Activated CD4-positive, alpha-beta T cell treated with anti-CD3 and anti-CD28 coated beads, Interleukin-10, Interleukin-2, amounts not matched to agents 100 ng/mL and 50 ng/mL, durations not matched to agents 16 hours and 8 hours (primary cell): ENCODE measurements around the gene RESP18.
"Not testable (repeated sequence)": the region's sequence is repeated elsewhere in the genome, so short reads cannot be mapped to it uniquely, and the experiment has no call there.

Experiments
- DNase-seq: peaks from one replicate; pipeline ENCODE4 v3.0.0-alpha.2; 2020

The RESP18 gene

DNA sequence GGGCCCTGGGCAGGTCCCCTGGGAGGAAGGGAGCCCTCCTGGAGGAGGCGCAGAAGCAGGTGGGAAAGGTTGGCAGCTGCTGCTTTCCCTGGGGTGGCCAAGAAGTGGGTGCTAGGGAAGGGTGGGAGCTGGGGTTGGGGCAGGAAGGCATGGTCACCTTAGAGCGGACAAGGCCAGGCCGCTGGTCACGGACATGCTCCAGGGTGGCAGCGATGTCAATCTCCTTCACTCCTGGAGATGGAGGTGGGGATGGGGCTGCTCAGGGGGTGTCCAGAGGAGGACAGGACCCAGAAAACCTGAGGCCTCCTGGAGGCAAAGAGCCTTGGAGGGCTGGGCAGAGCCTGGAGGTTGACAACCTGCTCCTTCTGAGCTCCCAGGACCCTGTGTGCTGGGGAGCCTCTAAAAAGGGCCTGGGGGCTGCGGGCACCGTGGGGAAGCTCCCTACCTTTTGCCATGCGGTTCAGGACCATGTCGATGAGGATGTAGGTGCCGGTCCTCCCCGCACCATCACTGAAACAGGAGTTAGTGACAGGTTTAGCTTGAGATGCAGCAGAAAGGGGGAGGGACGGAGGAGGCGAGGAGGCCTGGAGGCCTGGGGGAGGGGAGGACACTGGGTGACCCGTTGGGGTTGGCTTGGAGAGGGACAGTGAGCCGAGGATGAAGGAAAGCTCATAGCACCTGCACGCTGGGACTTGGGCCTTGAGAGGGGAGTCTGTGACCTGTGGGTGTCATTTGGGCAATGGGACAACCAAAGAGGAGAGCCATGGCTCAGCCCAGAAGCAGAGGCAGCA, 42.0 kb downstream of the RESP18 start:
- DNase-seq, result no peak

DNA sequence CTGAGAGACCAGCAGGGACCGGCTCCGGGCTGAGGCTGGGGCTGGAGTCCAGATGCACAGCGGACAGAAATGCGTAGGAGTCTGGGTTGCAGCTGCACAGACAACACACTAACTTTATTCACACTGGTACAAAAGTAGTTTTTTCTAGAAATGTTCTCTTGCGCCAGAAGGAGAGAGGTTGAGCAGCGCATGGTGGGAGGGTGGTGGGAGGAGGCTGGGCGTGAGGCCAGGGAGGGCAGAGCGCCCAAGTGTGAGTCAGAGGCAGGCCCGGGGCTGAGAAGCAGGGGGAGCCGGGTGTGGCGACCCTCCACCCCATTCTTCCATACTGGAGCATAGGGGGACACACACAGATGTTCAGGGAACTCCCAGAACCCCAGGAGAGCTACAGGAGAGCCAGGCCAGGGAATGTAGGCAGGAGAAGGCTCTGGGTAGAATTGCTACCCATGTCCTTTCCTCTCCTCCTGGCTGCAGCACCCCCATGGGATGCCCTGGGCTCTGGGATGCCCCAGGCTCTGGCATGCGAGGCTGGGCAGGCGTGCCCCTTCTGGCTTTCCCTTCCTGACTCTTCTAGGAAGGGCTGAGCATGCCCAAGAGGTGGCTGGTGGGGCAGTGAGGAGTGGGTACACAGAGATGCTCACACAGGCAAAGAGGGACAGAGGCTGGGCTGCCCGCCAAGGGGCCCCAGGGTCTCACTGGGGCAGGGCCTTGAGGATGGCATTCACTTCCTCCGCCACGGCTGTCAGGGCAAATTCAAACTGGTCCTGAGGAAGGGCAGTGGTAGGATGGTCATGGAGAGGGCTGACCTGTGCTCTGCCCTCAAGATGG, 42.8 kb downstream of the RESP18 start:
- no peak for DNase-seq

DNA sequence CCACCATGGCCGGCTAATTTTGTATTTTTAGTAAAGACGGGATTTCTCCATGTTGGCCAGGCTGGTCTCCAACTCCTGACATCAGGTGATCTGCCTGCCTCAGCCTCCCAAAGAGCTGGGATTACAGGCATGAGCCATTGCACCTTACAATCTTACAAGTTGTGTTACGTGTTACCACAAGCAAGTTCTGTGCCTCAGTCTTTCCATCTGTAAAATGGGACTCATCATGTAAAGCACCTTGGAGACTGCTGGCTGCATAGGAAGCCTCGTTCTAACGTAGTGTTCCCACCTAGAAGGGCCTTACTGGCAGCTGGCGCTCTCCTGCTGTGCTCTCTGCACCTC, 43.4 kb downstream of the RESP18 start:
- DNase-seq, result no peak

DNA sequence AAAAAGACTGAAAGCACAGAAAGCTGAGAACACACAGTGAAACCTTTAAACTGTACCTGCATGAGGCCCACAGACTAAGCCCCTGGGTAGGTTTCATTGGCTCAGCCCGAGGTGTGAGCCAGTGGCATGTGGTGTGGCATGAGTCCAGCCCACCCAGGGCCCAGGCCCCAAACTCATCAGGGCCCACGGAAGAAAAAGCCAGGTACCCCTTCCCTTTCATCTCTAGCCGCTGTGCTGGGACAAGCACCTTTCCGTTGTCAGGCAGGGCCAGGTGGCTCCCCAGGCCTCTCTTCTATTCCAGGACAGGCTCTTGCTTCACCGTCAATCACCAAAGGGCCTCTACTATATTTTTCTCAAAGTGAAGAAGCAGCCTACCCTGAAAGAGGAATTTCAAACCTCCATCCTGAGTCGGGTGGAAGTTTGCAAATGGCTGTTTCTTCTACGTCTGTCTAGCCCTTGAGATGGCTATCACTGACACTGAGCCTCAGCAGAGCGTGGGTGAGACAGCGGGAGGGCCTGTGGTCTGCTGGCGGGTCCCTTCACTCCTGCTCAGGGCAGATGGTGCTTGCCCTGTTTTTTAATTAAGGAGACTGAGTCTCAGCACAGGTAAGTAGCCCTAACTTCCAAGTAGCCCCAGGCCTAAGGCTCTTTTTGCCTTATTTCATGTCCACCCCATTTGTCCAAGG, 44.8 kb downstream of the RESP18 start:
- no peak for DNase-seq

DNA sequence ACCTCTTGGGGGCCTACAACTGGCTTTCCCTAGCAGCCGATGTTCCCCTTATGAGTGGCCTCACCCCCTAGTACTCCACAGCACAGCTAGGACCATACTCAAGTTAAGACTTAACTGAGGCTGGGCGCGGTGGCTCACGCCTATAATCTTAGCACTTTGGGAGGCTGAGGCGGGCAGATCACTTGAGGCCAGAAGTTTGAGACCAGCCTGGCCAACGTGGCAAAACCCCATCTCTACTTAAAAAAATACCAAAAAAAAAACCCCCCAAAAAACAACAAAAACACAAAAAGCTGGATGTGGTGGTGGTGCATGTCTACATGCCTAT, 45.5 kb downstream of the RESP18 start:
- not testable (repeated sequence) for DNase-seq

DNA sequence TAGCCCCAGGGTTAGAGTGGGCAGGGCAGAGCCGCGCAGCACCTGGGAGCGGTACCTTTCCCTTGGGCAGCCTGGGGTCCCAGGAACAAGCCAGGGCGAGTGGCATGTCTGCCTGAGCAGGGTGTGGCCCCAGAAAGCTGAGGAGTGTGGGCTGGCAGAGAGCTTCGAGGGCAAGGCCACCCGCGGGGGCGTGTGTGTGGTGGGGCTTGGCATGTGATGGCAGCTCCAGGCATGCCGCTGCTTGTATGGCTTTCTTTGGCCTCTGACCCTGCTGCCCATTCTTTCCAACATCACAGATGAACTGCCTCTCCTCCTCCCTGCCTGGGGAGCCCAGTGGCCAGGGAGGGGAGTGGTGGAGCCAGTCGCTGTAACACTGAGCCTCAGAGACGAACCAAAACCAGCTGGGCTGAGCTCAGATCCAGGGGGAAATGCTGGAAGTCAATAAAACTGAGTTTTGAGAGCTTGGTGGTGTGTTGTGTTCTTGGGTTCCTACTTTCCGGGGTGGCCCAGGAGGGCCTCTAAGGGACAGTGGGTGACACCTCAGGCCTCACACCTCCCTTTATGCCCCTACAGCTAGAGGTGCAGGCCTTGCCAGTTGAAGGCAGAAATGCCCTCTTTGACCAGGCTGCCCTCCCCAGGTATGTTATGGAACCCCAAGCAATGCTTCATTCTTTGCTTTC, 46.0 kb downstream of the RESP18 start:
- no peak for DNase-seq

DNA sequence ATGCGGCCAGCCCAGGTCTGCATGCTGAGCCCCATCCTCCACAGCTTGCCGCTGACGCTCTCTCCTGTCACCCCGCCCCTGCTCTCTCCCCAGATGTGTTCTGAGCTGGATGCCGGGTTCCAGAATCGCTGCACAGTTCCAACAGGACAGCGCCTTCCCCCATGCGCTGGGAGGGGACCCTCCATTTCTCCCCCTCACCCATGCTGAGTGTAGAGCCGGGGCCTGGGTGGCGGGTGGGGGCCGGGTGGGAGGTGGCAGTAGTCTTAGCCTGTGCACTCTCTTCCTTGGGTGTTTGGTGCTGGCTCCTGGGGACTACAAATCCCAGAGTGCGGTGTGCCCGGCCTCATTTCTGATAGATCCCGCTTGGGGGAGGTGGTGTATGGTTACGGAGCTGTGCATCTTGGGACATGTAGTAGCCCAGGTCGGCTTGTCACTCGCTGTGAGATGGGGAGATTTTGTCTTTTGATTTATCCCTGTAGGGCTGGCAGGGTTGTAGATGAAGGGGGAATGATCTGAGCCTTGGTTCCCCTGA, 46.6 kb downstream of the RESP18 start:
- DNase-seq, result no peak

DNA sequence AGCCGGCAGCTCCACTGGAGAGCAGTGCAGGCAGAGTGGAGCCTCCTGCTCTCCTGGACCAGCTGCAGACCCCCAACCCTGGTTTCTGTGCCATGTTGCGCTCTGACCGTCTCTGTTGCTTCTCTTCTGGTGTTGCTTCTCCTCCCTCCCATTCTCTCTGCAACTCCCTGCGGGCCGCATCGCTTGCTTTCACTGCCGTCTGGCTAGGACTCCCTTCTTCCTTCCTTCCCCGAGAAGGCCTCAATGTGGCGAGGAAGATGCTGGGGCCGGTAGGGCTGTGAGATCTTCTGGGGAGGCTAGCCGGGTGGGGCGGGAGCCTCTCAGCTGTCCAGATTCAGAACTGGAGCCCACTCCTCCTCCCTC, 47.2 kb downstream of the RESP18 start:
- no peak for DNase-seq

DNA sequence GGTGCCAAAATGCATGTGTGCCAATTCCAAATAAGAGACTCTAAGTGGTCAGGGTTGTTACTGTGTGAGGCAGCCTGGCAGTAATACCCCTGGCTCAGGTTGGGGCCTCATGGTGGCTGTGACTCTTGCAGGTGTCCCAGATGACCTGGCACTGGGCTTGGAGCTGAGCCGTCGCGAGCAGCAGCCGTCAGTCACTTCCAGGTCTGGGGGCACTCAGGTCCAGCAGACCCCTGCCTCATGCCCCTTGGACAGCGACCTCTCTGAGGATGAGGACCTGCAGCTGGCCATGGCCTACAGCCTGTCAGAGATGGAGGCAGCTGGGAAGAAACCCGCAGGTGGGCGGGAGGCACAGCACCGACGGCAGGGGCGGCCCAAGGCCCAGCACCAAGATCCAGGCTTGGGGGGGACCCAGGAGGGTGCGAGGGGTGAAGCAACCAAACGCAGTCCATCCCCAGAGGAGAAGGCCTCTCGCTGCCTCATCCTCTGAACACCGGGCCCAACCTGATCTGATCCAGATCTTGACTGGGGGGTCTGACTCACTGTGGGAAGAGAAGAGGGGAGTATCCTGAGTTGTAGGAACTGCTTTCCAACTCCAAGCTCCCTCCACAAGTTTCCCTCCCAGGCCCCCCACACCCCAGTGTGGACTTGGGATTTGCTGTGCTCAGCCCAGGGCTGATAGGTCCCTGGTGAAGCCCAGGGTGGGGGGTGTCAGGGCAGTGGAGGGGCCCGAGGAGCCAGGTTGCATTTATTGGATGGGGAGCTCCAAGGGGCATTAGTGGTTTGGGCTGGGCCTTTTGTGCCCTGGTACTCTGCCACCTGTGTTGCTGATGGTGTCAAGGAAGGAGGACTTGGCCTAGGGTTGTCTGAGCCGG, 47.8 kb downstream of the RESP18 start:
- DNase-seq, result no peak

DNA sequence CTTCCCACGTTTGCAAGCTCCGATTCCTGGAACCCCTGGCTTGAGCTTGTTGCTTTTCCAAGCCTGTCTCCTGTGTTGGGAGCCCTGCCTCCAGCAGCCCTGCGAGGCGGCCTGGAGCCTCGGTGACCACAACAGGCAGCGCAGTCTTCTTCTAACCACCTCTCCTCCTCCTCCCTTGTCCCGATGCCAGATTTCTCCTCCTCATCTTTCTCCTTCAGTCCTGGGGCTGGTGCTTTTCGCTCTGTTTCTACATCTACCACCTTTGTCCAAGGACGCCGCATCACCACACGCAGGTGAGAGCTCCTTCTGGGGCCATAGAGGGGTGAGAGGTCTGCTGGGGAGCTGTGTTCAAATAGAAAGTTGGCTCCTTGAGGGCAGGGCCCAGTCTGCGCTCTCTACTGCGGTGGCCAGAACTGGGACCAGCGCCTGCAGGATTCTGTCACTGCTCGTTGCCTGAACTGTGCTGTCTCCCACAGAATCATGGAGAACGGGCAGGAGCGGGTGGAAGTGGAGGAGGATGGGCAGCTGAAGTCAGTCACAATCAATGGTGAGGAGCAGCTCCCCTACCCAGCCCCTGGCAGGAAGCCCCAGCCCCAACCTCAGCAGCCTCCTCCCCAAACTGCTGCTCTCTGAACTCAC, 49.5 kb downstream of the RESP18 start:
- DNase-seq, result no peak

DNA sequence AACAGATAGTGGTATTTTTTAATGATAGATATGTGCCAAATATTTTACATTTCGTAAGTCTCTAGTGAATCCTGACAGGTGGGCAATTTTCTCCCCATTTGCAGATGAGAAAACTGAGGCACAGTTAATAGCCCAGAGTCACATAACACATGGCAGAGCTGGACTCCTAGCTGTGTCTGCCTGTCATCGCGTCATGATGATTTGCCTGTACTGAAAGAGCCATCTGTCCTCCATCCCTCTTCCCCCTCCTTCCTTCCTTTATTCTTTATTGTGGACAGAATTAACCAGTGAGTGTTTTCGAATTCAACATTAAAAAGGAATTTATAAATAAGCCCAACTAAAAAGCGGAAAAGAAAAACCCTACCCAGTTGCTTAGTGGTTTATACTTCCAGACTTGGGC, 50.2 kb downstream of the RESP18 start:
- no peak for DNase-seq

DNA sequence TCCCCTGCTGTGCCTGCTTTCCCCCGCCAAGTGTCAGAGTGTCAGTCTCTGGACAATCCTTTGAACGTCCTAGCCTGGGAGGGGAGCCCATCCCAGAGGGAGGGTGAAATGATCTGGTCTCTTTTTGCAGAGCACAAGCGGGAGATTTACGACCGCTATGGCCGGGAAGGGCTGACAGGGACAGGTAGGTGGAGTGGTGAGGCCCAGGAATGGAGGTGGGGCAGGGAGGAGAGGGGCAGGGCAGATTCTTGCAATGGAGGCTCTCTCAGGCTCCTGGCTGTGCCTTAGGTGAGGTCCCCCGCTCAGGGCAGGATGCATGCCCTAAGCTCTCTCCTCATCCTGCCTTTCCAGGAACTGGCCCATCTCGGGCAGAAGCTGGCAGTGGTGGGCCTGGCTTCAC, 51.0 kb downstream of the RESP18 start:
- DNase-seq, result no peak

DNA sequence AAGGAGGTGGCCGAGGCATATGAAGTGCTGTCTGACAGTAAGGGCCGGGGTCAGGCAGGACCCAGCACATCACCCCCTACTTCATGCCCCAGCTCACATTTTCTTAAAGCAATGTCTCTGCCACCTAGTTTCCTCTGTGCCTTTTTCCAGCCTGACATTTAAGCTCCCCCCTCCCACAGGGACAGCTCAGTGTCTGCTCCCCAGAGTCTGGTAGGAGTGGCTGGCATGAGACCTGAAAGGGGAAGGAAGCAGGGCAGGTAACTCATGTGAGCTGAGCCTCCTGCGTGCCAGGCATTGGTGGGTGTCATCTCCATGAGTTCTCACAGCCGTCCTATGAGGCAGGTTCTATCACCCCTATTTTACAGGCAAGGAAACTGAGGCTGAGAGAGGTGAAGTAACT, 51.9 kb downstream of the RESP18 start:
- no peak for DNase-seq

DNA sequence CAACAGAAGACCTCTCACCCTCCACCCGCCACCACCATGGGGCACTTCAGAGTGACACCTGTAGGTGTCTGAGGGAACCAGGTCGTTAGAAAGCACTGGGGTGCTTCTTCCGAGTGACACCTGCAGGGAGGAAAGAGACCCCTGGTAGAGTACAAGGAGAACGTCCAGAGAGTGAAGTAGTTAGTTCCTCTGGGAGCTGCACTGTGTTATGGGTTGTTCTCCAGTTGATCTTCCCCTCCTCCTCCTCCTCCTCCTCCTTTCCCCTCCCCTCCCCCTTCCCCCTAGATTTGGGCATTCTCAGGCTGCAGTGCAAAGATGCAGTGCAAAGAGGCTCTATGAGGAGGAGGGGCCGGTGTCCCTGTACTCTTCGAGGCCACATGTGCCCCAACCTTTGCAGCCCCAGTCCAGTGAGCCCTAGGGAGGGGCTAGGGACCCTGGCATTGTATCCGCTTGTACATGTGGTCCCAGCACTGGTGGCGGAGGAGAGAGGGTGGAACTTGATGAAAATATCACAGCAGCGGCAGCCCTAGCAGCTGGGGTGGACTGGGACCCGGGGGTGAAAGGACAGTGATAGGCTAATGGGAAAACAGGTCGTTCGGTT, 52.5 kb downstream of the RESP18 start:
- no peak for DNase-seq

DNA sequence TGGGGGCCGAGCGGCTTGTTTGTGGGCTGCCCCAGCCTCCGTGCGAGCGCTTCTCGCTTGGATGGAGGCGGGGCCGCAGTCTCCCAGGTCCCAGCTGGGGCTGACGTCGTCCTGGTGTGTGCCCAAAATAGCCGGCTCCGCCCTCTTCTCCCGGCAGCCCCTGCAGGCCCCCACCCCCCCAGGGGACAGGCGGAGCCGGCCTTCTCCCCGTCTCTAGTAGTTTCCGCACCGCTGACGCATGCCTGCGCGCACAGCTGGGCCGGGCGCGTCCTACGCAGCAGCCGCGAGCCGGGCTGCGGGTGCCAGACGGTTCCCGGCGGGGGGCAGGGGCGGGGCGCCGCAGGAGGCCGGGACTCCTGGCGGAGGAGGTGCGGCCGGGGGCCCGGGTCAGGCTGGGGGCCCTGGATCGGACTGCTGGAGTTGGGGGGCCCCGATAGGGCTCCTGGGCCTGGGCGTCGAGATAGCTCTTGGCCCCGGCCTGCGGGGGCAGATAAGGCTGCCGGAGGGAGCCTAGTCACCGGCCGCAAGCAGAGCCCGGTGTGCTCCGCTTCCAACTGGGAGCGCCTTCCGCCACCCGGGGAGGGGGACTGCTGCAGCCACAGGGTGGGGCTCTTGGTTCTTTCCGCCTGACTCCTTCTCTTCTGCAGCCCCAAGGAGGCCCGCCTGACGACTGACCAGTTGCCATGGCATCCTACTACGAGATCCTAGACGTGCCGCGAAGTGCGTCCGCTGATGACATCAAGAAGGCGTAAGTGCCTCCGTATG, 53.2 kb downstream of the RESP18 start, which contains the start of gene DNAJB2:
Gene DNAJB2, plus strand, starts transcription at position 216 of the 765 bp plus-strand sequence. Its CDS starts 468 bp downstream, at position 684.
- DNase-seq, result peak; percentile 99

DNA sequence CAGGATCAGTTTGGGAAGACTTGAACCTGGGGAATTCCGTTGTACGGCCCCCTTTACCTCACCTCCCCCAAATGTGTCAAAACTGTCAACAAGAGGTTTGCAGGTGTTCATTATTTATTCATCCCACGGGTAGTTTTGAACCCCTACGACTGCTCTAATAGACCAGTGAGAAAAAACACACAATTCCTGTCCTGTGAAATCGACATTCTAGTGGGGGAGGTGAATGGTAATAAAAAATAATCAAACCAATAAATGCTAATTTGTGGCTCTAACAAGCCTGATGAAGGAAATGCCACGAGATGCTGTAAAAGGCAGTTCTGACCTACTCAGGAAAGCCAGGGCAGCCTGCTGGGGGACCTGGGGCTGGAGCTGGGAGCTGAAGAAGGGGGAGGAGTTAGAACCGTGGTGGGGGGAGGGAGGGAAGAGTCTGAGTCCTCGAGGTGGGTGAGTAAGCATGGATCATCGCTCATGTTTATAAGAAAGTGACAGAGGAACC, 53.8 kb downstream of the RESP18 start:
- DNase-seq, result no peak

DNA sequence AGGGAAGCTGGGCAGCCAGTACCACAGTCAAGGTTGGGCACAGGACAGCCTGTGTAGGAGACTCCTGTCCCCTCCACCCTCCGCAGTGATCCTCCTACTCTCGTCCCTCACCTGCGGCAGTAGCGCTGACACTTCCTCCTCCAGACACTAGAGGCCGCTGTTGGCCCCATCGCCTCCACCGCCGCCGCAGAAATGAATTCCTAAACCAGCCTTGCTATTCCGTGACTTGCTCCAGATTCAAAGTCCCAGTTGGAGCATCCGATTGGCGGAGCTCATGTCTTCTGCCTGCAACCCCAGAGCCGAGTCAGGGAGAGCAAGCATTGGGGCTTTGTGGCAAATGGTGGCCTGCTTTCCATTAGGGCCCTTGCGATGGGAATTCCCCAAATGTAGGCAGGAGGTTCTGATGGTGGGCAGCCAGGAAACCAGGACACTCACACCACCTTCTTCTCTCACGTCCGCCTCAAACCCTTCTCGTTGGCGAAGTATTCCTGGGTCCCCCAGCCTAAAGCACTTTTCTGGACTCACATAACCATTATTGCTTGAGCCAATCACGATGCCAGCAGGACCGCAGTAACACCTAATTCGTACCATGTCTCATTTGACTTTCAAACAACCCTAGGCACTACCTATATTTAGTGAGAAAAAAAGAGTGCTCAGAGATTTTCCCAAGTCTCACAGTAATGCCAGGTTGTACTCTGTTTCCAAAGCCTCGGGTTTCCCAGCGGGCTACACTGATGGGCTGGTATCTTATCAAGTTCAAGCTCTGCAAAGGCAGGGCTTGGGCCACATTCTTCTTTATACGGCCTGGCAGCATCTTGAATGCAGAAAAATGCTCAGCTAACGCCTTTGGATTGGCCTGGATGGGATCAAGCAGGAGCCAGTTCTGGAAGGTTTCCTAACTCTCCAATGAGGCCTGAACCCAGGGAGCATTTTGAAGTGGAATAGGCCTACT, 54.6 kb downstream of the RESP18 start:
- peak; percentile 79 for DNase-seq
